Measurements from ENCODE around the gene CBLIF. TPM values are rescaled to one million over a fixed set of nuclear protein-coding genes. Genes with fewer than 3 reads are reported as not detected.
"Not testable (repeated sequence)": the region's sequence is repeated elsewhere in the genome, so short reads cannot be mapped to it uniquely, and the experiment has no call there.

The CBLIF gene
- total RNA-seq (2014; rRNA removed) (not detected in 2 replicates), Bru-seq, nascent RNA (not detected), BruChase-seq, experiment 1, labeled RNA remaining after a 6-hour chase (not detected), BruChase-seq, experiment 2, labeled RNA remaining after a 2-hour chase (not detected)
- long read RNA-seq: 0 reads

DNA sequence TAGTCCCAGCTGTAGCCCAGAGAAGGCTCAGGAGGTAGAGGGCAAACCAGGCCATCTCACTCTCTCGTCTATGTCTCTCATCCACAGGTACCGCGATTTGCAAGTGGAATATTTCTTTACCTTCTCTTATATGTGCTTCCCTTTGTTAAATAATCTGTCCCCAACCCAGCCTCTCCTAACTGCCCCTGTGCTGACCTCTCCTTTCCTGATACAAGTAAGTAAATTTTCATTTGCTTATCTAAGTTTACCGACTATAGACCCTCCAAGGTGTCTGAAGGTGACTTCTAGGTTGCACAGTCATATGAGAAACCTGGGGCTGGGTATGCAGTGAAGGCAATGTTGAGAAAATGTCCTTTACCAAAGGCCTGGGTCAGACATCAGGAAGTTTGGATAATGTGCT, at the start of gene CBLIF:
Gene CBLIF, minus strand, starts transcription at position 101 of the 400 bp plus-strand sequence. Its CDS starts 46 bp downstream, at position 55.
- Histone ChIP-seq H4K20me1 (ENCODE audit: low read length) (no peaks in the 10 kb centered on the region), H3K36me3 (ENCODE audit: low read depth, low read length) (no peaks in the 10 kb centered on the region), H3K27me3 (ENCODE audit: low read length) (no peaks in the 10 kb centered on the region), H3K9me2 (replicated peaks; ENCODE audit: low read length) (0 out of 2 replicates have a peak, but pooled peaks cover 5% of the 10 kb centered on the region), H3K9ac (ENCODE audit: low read length) (no peak within 1 kb of the TSS), H3K4me3 (ENCODE audit: low read length) (no peak within 1 kb of the TSS), H2AFZ (ENCODE audit: low read length) (no peak within 1 kb of the TSS), H3K9me3 (ENCODE audit: low read length) (no peaks in the 10 kb centered on the region), H3K4me1 (ENCODE audit: insufficient read depth, low read length) (no peaks in the 10 kb centered on the region), H3F3A (ENCODE audit: low read length, unreplicated experiment) (no peaks in the 10 kb centered on the region), H3K79me2 (ENCODE audit: low read length) (no peaks in the 10 kb centered on the region), H3K27ac (ENCODE audit: low read length) (no peak within 1 kb of the TSS), H3K4me2 (ENCODE audit: low read length) (no peak within 1 kb of the TSS)
- no peak for TF ChIP-seq EZH2phosphoT487 (IDR thresholded peaks at IDR 0.05; ENCODE audit: borderline replicate concordance, low read length)
- TF ChIP-seq, protein P1, sequence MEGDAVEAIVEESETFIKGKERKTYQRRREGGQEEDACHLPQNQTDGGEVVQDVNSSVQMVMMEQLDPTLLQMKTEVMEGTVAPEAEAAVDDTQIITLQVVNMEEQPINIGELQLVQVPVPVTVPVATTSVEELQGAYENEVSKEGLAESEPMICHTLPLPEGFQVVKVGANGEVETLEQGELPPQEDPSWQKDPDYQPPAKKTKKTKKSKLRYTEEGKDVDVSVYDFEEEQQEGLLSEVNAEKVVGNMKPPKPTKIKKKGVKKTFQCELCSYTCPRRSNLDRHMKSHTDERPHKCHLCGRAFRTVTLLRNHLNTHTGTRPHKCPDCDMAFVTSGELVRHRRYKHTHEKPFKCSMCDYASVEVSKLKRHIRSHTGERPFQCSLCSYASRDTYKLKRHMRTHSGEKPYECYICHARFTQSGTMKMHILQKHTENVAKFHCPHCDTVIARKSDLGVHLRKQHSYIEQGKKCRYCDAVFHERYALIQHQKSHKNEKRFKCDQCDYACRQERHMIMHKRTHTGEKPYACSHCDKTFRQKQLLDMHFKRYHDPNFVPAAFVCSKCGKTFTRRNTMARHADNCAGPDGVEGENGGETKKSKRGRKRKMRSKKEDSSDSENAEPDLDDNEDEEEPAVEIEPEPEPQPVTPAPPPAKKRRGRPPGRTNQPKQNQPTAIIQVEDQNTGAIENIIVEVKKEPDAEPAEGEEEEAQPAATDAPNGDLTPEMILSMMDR (conservative IDR thresholded peaks at IDR 0.05; ENCODE audit: low read depth, low read length): no peak
- no peak for TF ChIP-seq EZH2 (IDR thresholded peaks at IDR 0.05; ENCODE audit: low read length, unreplicated experiment)
- ChIA-PET CTCF (no interaction called here), POLR2A (ENCODE audit: unreplicated experiment) (no interaction called here)
- intact Hi-C loops (cut with micrococcal nuclease): no loop called here
- DNase-seq: no peak
- no TSS peak for BruUV-seq (replicated peaks)
- ATAC-seq: no peak

DNA sequence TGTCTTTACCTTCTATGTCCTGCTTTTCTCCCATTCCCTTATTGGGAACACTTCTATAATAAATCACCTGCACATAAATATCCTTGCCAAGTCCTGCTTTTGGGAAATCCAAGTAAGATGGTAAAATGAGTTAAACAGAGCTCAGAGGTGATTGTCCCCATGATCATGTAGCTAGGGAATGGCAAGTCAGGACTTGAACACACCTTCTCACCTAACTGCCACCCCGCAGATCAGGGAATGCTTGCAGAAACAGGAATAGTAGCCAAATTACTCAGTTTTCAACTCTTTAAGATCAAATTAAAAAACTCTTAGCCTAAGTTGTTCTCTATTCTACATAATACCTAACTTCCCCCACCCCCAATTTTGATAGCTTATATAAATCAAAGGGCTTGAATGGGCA, 49.3 kb upstream of the CBLIF start:
- DNase-seq (no peak), ATAC-seq (no peak)
- Histone ChIP-seq H3K4me3 (ENCODE audit: low read length) (no peak overlapping the region), H3K9ac (ENCODE audit: low read length) (no peak overlapping the region), H3K36me3 (ENCODE audit: low read depth, low read length) (no peaks in the 10 kb centered on the region), H3K79me2 (ENCODE audit: low read length) (no peaks in the 10 kb centered on the region), H2AFZ (ENCODE audit: low read length) (no peak overlapping the region), H3F3A (ENCODE audit: low read length, unreplicated experiment) (no peaks in the 10 kb centered on the region), H3K9me2 (replicated peaks; ENCODE audit: low read length) (no peaks in the 10 kb centered on the region), H4K20me1 (ENCODE audit: low read length) (no peaks in the 10 kb centered on the region), H3K9me3 (ENCODE audit: low read length) (no peaks in the 10 kb centered on the region), H3K27ac (ENCODE audit: low read length) (no peak overlapping the region), H3K4me2 (ENCODE audit: low read length) (no peak overlapping the region), H3K4me1 (ENCODE audit: insufficient read depth, low read length) (peaks cover 20% of the 10 kb centered on the region), H3K27me3 (ENCODE audit: low read length) (no peaks in the 10 kb centered on the region)
- ChIA-PET CTCF (interaction anchor here (0.5 kb wide), 1 partner anchor 11 kb away, joined by 3 read pairs; no protein-coding TSS in a partner anchor), POLR2A (ENCODE audit: unreplicated experiment) (no interaction called here)
- TF ChIP-seq EZH2 (IDR thresholded peaks at IDR 0.05; ENCODE audit: low read length, unreplicated experiment): no peak
- TF ChIP-seq EZH2phosphoT487 (IDR thresholded peaks at IDR 0.05; ENCODE audit: borderline replicate concordance, low read length): no peak
- TF ChIP-seq, protein P1 (conservative IDR thresholded peaks at IDR 0.05; ENCODE audit: low read depth, low read length): no peak
- no TSS peak for BruUV-seq (replicated peaks)
- intact Hi-C loops (cut with micrococcal nuclease): no loop called here

DNA sequence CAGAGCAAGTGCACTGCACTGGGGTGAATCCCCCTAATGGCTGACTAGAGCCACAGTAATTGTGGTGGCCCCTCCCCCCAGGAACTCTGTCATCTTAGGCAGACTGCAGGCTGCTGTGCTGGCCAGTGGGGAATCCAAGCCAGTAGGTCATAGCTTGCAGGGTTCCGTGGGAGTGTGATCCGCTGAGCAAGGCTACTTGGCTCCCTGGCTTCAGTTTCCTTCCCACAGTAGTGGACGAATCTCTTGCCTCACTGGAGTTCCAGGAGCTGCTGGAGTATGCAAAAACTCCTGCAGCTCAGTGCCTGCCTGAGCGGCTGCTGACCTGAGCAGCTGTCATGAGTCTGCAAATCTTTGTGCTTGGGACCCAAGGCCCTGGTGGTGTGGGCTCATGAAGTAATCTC, 46.5 kb upstream of the CBLIF start:
- H3K4me2 ChIP-seq (ENCODE audit: low read length): no peak overlapping the region
- H3K9me3 ChIP-seq (ENCODE audit: low read length): no peaks in the 10 kb centered on the region
- H3K27ac ChIP-seq (ENCODE audit: low read length): no peak overlapping the region
- H3K4me3 ChIP-seq (ENCODE audit: low read length): no peak overlapping the region
- H3K79me2 ChIP-seq (ENCODE audit: low read length): no peaks in the 10 kb centered on the region
- no peaks in the 10 kb centered on the region for H3K36me3 ChIP-seq (ENCODE audit: low read depth, low read length)
- BruUV-seq (replicated peaks): no TSS peak
- ATAC-seq: no peak
- no peaks in the 10 kb centered on the region for H3F3A ChIP-seq (ENCODE audit: low read length, unreplicated experiment)
- no peak overlapping the region for H3K9ac ChIP-seq (ENCODE audit: low read length)
- H2AFZ ChIP-seq (ENCODE audit: low read length): no peak overlapping the region
- CTCF ChIA-PET: no interaction called here
- intact Hi-C loops (cut with micrococcal nuclease): no loop called here
- POLR2A ChIA-PET (ENCODE audit: unreplicated experiment): no interaction called here
- TF ChIP-seq, protein P1 (conservative IDR thresholded peaks at IDR 0.05; ENCODE audit: low read depth, low read length): no peak
- no peak for TF ChIP-seq EZH2 (IDR thresholded peaks at IDR 0.05; ENCODE audit: low read length, unreplicated experiment)
- no peak for TF ChIP-seq EZH2phosphoT487 (IDR thresholded peaks at IDR 0.05; ENCODE audit: borderline replicate concordance, low read length)
- no peaks in the 10 kb centered on the region for H3K27me3 ChIP-seq (ENCODE audit: low read length)
- no peaks in the 10 kb centered on the region for H4K20me1 ChIP-seq (ENCODE audit: low read length)
- no peak for DNase-seq
- 0 out of 2 replicates have a peak, but pooled peaks cover 6% of the 10 kb centered on the region for H3K4me1 ChIP-seq (ENCODE audit: insufficient read depth, low read length)
- H3K9me2 ChIP-seq (replicated peaks; ENCODE audit: low read length): no peaks in the 10 kb centered on the region

DNA sequence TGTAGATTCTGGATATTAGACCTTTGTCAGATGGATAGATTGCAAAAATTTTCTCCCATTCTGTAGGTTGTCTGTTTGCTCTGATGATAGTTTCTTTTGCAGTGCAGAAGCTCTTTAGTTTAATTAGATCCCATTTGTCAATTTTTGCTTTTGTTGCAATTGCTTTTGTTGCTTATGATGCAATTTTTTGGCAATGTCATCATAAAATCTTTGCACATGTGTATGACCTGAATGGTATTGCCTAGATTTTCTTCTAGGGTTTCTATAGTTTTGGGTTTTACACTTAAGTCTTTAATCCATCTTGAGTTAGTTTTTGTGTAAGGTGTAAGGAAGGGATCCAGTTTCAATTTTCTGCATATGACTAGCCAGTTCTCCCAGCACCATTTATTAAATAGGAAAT, 41.9 kb upstream of the CBLIF start:
- H3K79me2 ChIP-seq (ENCODE audit: low read length); H3K9ac ChIP-seq (ENCODE audit: low read length); H3K4me1 ChIP-seq (ENCODE audit: insufficient read depth, low read length); H2AFZ ChIP-seq (ENCODE audit: low read length); H3K4me2 ChIP-seq (ENCODE audit: low read length); H3K27me3 ChIP-seq (ENCODE audit: low read length); H3K9me3 ChIP-seq (ENCODE audit: low read length); H4K20me1 ChIP-seq (ENCODE audit: low read length); H3K36me3 ChIP-seq (ENCODE audit: low read depth, low read length); H3K9me2 ChIP-seq (replicated peaks; ENCODE audit: low read length); DNase-seq; H3K27ac ChIP-seq (ENCODE audit: low read length); H3K4me3 ChIP-seq (ENCODE audit: low read length); H3F3A ChIP-seq (ENCODE audit: low read length, unreplicated experiment); BruUV-seq (replicated peaks); CTCF ChIA-PET; ATAC-seq; intact Hi-C loops (cut with micrococcal nuclease); POLR2A ChIA-PET (ENCODE audit: unreplicated experiment): not testable (repeated sequence)
